Mononuclear cell (primary cell): ENCODE data around the gene TMEM263. TPM values are rescaled to one million over a fixed set of nuclear protein-coding genes. Genes with fewer than 3 reads are reported as not detected.

Experiments
- H3K27me3 ChIP-seq: 2 replicates; pipeline ENCODE4 v1.6.0; 2011; ENCODE audit warnings: low read length, control low read depth; ENCODE audit not compliant: insufficient read depth
- H3K4me1 ChIP-seq: 2 replicates; pipeline ENCODE4 v1.5.1; 2011; ENCODE audit warnings: mild to moderate bottlenecking, low read length, control low read depth; ENCODE audit not compliant: insufficient read depth
- H3K4me3 ChIP-seq: 2 replicates; pipeline ENCODE4 v1.5.1; 2011; ENCODE audit warnings: mild to moderate bottlenecking, low read length, moderate library complexity
- H3K9me3 ChIP-seq: 2 replicates; pipeline ENCODE4 v1.5.1; 2011; ENCODE audit warnings: low read depth, mild to moderate bottlenecking, control low read depth, low read length
- total RNA-seq: library from RNA; depleted of rRNA; stranded (reverse); fragments of >200 nt; gene quantifications from one replicate; pipeline ENCODE4 v1.2.3, GENCODE V29; 2012

TMEM263 gene
- total RNA-seq, 1 donor = 20.3 TPM

DNA sequence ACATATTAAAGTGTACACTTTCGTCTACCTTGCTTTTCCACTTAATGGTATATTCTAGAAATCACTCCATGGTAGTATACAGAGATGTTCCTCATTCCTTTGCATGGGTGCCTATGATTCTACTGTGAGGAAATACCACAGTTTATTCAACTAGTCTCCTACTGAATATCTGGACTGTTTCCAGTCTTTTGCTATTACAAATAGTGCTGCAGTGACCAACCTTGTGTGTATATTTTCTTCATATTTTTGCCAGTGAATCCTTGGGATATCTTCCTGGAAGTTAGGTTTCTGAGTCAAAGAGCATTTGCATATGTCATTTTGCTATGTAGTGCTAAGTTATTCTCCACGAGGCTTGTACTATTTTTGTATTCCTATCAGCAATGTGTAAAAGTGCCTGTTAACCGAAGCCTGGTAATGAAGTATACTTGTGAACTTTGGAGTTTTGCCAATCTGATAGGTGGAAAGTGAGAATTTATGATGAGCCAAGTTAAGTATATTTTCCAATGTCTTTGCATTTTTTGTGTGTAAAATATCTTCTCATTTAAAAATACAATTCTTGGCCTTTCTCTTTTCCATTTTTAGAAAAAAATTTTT is 31.3 kb upstream of the TMEM263 start:
- Histone ChIP-seq H3K27me3 (peaks cover 96% of the 10 kb centered on the region), H3K4me3 (no peak overlapping the region), H3K9me3 (peaks cover 12% of the 10 kb centered on the region), H3K4me1 (no peaks in the 10 kb centered on the region)

DNA sequence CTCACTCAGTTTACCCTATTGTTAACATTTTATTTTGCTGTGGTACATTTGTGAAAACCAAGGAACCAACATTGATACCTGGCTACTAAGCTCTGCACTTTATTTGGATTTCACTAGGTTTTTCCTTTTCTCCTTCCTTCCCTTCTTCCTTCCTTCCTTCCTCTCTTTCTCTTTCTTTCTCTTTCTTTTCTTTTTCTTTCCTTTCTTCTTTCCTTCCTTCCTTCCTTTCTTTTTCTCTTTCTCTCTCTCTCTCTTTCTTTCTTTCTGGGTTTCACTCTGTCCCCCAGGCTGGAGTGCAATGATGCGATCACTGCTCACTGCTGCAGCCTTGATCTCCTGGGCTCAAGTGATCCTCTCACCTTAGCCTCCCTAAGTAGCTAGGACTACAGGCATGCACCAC is 29.1 kb upstream of the TMEM263 start:
- Histone ChIP-seq H3K27me3 (peaks cover 96% of the 10 kb centered on the region), H3K9me3 (peaks cover 12% of the 10 kb centered on the region), H3K4me3 (no peak overlapping the region), H3K4me1 (no peaks in the 10 kb centered on the region)

GRCh38 chr12:106934277-106934676 is 21.4 kb upstream of the TMEM263 start:
- no peak overlapping the region for H3K4me3 ChIP-seq
- H3K27me3 ChIP-seq = peaks cover 93% of the 10 kb centered on the region

DNA sequence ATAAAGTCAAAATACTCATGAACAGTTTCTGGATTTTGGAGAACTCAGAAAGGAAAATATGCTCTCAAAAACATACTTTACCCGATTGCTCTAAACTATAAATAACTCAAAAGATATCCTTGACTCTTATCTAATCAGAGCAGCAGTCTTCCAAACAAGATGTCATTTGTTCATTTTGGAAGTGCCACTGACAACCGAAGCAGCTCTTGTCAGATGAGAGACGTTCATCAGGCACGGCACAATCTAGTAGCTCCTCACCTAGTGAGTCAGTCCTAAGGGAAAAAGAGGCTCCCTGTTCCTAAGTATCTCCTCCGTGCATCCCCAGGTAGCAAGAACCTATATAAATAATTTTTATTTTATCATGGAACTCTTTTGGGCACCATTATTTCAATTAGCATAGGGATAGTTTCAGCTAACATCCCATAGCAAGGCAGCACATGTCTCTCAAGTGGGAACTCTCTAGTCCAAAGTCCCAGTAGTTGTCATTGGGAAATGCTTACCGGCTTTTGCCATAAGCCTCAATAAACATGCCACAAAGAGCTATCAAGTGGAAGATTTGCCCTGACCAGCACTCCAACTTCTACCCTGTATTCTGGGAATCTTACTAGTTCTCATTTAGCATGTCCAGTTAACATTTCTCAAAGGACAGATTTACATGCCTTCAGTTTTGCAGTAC is 14.1 kb upstream of the TMEM263 start:
- Histone ChIP-seq H3K4me3 (no peak overlapping the region), H3K27me3 (peaks cover 52% of the 10 kb centered on the region), H3K9me3 (no peaks in the 10 kb centered on the region)

More at GRCh38 chr12:106934277-106934676, 21.4 kb upstream of the TMEM263 start:
- Histone ChIP-seq H3K4me1 (no peaks in the 10 kb centered on the region), H3K9me3 (no peaks in the 10 kb centered on the region)

DNA sequence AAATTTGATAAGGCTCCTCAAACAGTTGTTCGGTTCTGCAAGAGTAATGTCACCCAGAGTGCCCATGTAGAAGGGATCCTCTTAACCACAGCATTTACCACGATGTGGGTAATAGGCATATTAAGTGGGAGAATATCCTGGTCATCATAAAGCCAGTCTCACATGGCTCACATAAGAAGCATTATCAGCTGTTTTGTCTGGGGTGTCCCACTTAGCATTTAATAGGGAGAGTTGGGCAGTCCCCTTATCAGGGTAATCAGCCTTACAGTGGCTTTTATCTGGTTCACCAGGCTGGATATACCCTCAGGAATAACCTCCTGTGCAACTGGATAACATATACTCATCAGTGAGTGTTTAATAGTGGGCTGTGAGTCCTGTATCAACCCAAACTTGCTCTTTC is 12.9 kb upstream of the TMEM263 start:
- H3K27me3 ChIP-seq = peaks cover 52% of the 10 kb centered on the region
- no peak overlapping the region for H3K4me3 ChIP-seq
- H3K4me1 ChIP-seq = no peaks in the 10 kb centered on the region
- no peaks in the 10 kb centered on the region for H3K9me3 ChIP-seq

More for the DNA sequence above, 14.1 kb upstream of the TMEM263 start:
- H3K4me1 ChIP-seq = no peaks in the 10 kb centered on the region

DNA sequence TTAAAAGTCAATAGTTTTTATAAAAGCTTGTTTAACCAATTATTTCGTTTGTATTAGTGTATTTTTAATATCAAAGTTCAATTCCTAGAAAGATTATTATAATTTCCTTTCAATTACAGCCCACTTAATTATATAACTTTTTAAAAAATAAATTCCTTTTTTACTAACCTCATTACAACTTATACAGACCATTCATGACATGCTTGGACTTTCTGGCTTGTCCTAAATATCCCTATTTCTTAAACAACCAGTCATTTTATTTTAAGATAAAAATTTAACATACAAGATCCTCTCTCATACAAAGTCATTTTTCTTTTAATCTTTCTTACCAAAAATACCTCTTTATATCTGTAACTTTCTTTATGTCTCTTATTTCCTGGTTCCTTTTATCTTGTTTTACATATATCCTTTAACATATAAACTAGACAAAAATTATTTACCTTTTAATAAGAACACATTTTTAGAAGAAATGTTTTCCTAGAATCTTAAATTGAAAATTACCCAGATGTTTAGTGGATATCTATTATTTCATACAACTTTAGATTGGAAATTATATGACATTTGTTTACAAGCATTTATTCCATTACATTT is 10.4 kb upstream of the TMEM263 start:
- no peak overlapping the region for H3K4me3 ChIP-seq
- H3K4me1 ChIP-seq = no peaks in the 10 kb centered on the region
- peaks cover 34% of the 10 kb centered on the region for H3K27me3 ChIP-seq
- H3K9me3 ChIP-seq = peaks cover 9% of the 10 kb centered on the region

DNA sequence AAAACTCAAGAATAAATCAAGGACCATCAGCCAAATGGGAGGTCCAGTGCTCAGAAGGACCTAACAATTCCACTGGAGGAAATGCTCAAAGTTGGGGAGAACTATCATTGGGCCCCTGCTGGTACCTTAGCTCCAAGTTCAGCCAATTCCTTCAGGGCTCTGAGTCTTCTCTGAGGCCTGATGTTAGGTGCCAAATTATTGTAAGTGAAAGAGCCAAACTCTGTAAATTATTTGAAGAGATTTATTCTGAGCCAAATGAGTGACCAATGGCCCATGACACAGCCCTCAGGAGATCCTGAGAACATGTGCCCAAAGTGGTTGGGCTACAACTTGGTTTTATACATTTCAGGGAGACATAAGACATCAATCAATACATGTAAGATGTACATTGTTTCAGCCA is 8.2 kb upstream of the TMEM263 start:
- Histone ChIP-seq H3K9me3 (peaks cover 9% of the 10 kb centered on the region), H3K4me3 (no peak overlapping the region), H3K27me3 (peaks cover 13% of the 10 kb centered on the region), H3K4me1 (no peaks in the 10 kb centered on the region)

DNA sequence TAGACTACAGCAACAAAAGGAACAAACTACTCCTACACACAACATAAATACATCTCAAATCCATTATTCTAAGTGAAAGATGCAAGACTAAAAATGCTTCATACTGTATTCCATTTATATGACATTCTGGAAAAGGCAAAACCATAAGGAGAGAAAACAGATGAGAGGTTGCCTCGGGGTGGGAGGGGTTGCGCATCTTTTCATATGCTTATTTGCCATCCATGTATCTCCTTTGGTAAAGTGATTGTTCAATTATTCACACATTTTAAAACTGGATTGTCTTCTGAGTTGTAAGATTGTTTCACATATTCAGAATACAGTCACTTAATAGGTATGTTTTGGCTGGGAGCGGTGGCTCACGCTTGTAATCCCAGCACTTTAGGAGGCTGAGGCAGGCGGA is 5.1 kb upstream of the TMEM263 start:
- Histone ChIP-seq H3K4me1 (peaks cover 6% of the 10 kb centered on the region), H3K4me3 (no peak overlapping the region), H3K27me3 (peaks cover 23% of the 10 kb centered on the region), H3K9me3 (peaks cover 9% of the 10 kb centered on the region)

GRCh38 chr12:106953352-106954250 is 2.1 kb upstream of the TMEM263 start:
- Histone ChIP-seq H3K4me1 (peaks cover 12% of the 10 kb centered on the region), H3K27me3 (peaks cover 14% of the 10 kb centered on the region), H3K9me3 (peaks cover 9% of the 10 kb centered on the region), H3K4me3 (no peak overlapping the region)

GRCh38 chr12:106954462-106955376 is 988 bp upstream of the TMEM263 start:
- H3K9me3 ChIP-seq = no peaks in the 10 kb centered on the region
- H3K4me1 ChIP-seq = peaks cover 18% of the 10 kb centered on the region
- H3K4me3 ChIP-seq = peak overlapping the region; percentile 73
- peaks cover 9% of the 10 kb centered on the region for H3K27me3 ChIP-seq

DNA sequence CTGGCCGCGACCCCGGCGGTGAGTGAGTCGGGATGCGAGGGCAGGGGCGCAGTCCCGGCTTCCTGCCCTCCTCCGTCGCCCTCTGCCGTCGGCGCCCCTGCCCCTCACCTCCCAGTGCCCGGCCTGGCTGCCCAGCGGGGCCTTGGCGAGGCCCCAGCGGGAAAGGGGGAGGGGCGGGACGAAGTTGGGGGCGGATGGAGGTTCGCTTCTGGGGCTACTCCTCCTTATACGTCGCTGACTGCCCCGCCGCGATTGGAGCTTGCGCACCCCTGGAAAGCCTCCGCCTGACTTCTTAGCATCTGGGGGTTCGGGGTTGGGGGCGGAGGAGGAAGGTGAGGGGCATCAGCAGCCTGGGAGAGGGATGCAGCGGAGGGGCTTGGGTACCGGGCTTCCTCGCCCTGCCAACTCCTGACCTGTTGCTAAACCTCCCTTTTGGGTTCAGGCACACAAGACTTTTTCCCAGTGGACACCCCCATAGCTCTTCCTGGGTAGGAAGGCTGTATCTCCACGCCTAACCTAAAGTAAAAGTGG is 406 bp downstream of the TMEM263 start:
- Histone ChIP-seq H3K4me3 (peak overlapping the region; percentile 73), H3K4me1 (peaks cover 18% of the 10 kb centered on the region), H3K27me3 (peaks cover 9% of the 10 kb centered on the region), H3K9me3 (no peaks in the 10 kb centered on the region)

- peaks cover 18% of the 10 kb centered on the region for H3K4me1 ChIP-seq
- H3K4me3 ChIP-seq = no peak overlapping the region
- H3K9me3 ChIP-seq = no peaks in the 10 kb centered on the region
- H3K27me3 ChIP-seq = peaks cover 9% of the 10 kb centered on the region
Measured at GRCh38 chr12:106957583-106957982, 1.9 kb downstream of the TMEM263 start.

DNA sequence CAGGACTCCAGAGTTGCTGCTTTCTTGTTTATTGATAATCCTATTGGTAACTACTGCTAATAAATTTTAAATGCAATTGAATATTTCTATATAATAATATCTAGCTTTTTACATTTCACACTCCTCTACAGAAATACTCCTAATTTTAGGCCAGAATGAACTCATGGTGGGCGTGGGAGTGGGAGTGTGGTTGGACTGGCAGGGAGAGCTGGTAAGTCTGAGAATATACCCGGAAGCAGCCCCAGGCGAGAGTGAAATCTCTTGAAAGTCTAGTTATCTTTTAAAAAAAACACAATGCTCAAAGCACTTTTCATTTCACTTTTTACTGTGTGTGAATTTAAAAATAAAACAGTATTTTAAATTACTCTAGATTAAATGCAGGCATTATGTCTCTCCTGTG is 4.7 kb downstream of the TMEM263 start:
- H3K4me1 ChIP-seq = peaks cover 12% of the 10 kb centered on the region
- H3K9me3 ChIP-seq = no peaks in the 10 kb centered on the region

DNA sequence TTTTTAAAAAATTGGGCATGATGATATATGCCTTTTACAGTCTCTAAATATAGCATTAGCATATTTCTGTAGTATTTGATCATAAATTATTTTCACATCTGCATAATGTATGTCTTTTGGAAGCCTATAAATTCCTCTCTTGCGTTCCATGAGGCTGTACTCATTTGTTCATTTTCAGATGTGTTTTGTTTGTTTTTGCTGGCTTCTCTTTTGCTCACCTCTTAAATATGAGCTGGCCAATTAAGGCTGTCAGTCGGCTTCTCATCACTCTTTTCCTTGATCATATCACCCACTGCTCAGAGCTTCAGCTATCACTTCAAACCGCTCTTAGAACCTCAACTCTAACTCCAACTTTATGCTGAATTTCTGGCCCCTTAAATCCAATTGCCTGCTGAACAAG is 6.6 kb downstream of the TMEM263 start:
- H3K9me3 ChIP-seq = no peaks in the 10 kb centered on the region

More for the DNA sequence above, 4.7 kb downstream of the TMEM263 start:
- Histone ChIP-seq H3K27me3 (no peaks in the 10 kb centered on the region), H3K4me3 (no peak overlapping the region)

More for the DNA sequence above, 6.6 kb downstream of the TMEM263 start:
- Histone ChIP-seq H3K27me3 (no peaks in the 10 kb centered on the region), H3K4me1 (peaks cover 6% of the 10 kb centered on the region), H3K4me3 (no peak overlapping the region)
